Mesendoderm (in vitro differentiated cells): ENCODE measurements around the gene SPRR3.
"Not testable (repeated sequence)": the region's sequence is repeated elsewhere in the genome, so short reads cannot be mapped to it uniquely, and the experiment has no call there.

Experiments used
- DNase-seq: peaks from one replicate; pipeline ENCODE4 v3.0.0; 2013
- H2AK5ac ChIP-seq: 2 replicates; pipeline ENCODE4 v1.6.1; 2013; ENCODE audit warnings: low read length, inconsistent platforms
- H2BK120ac ChIP-seq: 2 replicates; pipeline ENCODE4 v1.6.1; 2013; ENCODE audit warnings: low read depth, mild to moderate bottlenecking, low read length, moderate library complexity, mixed read lengths
- H2BK15ac ChIP-seq: replicated peaks from 2 replicates; pipeline ENCODE4 v1.6.1; 2013; ENCODE audit warnings: low read depth, mild to moderate bottlenecking, moderate library complexity
- H2BK5ac ChIP-seq: 2 replicates; pipeline ENCODE4 v1.6.1; 2013; ENCODE audit warnings: low read length, inconsistent platforms
- H3K18ac ChIP-seq: 2 replicates; pipeline ENCODE4 v1.6.1; 2013; ENCODE audit warnings: mild to moderate bottlenecking, low read length, mixed read lengths
- H3K23ac ChIP-seq: one replicate; pipeline ENCODE4 v1.6.1; 2013; ENCODE audit warnings: low read length
- H3K27ac ChIP-seq: 2 replicates; pipeline ENCODE4 v1.5.1; 2013; ENCODE audit warnings: low read depth, mild to moderate bottlenecking, inconsistent platforms, low read length, moderate library complexity
- H3K27me3 ChIP-seq: 2 replicates; pipeline ENCODE4 v1.6.1; 2013; ENCODE audit warnings: low read length, control low read depth, mild to moderate bottlenecking, inconsistent platforms; ENCODE audit not compliant: insufficient read depth, poor library complexity
- H3K36me3 ChIP-seq: 2 replicates; pipeline ENCODE4 v1.6.1; 2013; ENCODE audit warnings: low read length, inconsistent platforms; ENCODE audit not compliant: control insufficient read depth, insufficient read depth
- H3K4ac ChIP-seq: one replicate; pipeline ENCODE4 v1.6.1; 2013; ENCODE audit warnings: low read depth, mild to moderate bottlenecking, low read length, moderate library complexity
- H3K4me1 ChIP-seq: 2 replicates; pipeline ENCODE4 v1.6.1; 2013; ENCODE audit warnings: low read depth, low read length, inconsistent platforms; ENCODE audit not compliant: control insufficient read depth
- H3K4me2 ChIP-seq: 2 replicates; pipeline ENCODE4 v1.6.1; 2013; ENCODE audit warnings: low read length
- H3K4me3 ChIP-seq: 2 replicates; pipeline ENCODE4 v1.5.1; 2013; ENCODE audit warnings: mild to moderate bottlenecking, low read length
- H3K56ac ChIP-seq: one replicate; pipeline ENCODE4 v1.6.1; 2013; ENCODE audit warnings: low read length
- H3K79me1 ChIP-seq: 2 replicates; pipeline ENCODE4 v1.6.1; 2013; ENCODE audit warnings: low read length, inconsistent platforms
- H3K79me2 ChIP-seq: 2 replicates; pipeline ENCODE4 v1.6.1; 2013; ENCODE audit warnings: mild to moderate bottlenecking, low read length; ENCODE audit not compliant: control insufficient read depth, insufficient read depth
- H3K9ac ChIP-seq: 2 replicates; pipeline ENCODE4 v1.6.1; 2013; ENCODE audit warnings: low read length, inconsistent platforms
- H4K5ac ChIP-seq: one replicate; pipeline ENCODE4 v1.6.1; 2013; ENCODE audit warnings: low read length
- H4K8ac ChIP-seq: one replicate; pipeline ENCODE4 v1.6.1; 2013; ENCODE audit warnings: low read depth, mild to moderate bottlenecking, control low read depth, low read length, moderate library complexity
- WGBS: extraction: QIAGEN DNeasy Blood & Tissue Kit; methylation state at CpG from one replicate; pipeline ENCODE4 v1.1.7; 2013; ENCODE audit warnings: low lambda C conversion rate, missing lambda C conversion rate; ENCODE audit not compliant: insufficient coverage; ENCODE audit errors: extremely low coverage; 5-methylcytosine and 5-hydroxymethylcytosine counted together

The SPRR3 gene

GRCh38 chr1:152999818-153000217 lies 1.7 kb upstream of the SPRR3 start:
- Histone ChIP-seq H3K4me3 (no peak overlapping the region), H2AK5ac (no peak overlapping the region), H2BK120ac (no peak overlapping the region), H3K79me2 (no peaks in the 10 kb centered on the region), H3K27me3 (no peaks in the 10 kb centered on the region), H3K23ac (no peak overlapping the region), H2BK15ac (no peak overlapping the region), H3K4me1 (peaks cover 8% of the 10 kb centered on the region), H3K36me3 (no peaks in the 10 kb centered on the region), H3K27ac (no peak overlapping the region), H3K4me2 (no peak overlapping the region), H3K18ac (no peak overlapping the region), H3K4ac (no peak overlapping the region), H4K8ac (no peak overlapping the region), H3K56ac (no peak overlapping the region), H3K9ac (no peak overlapping the region), H4K5ac (no peak overlapping the region), H2BK5ac (no peak overlapping the region), H3K79me1 (no peaks in the 10 kb centered on the region)
- WGBS = no CpG with 5 or more reads among the region's 6 CpGs
- no peak for DNase-seq

DNA sequence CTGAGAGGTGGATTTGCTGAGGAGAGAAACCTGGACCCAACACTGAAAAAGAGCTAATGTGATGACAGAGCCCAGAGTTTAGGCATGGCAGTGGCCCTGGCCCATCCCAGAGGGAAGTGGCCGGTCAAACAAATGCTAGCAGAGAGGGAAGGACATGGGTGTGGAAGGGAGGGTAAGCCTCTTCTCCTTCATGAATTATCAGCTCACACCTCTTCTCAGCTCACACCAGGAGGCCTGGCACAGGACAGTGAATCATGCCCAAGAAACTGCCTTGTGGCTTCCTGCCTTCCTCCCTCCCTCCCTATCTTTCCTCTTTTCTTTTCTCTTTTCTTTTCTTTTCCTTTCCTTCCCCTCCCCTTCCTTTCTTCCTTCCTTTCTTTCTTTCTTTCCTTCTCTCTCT lies 1.3 kb upstream of the SPRR3 start:
- no peaks in the 10 kb centered on the region for H3K27me3 ChIP-seq
- H3K4me2 ChIP-seq = no peak overlapping the region
- no peaks in the 10 kb centered on the region for H3K79me2 ChIP-seq
- H2BK120ac ChIP-seq = no peak overlapping the region
- H3K9ac ChIP-seq = no peak overlapping the region
- H3K4me3 ChIP-seq = no peak overlapping the region
- H2AK5ac ChIP-seq = no peak overlapping the region
- no peak overlapping the region for H2BK15ac ChIP-seq
- WGBS = no CpG with 5 or more reads among the region's 1 CpG
- H3K27ac ChIP-seq = no peak overlapping the region
- no peak overlapping the region for H4K8ac ChIP-seq
- no peak overlapping the region for H3K56ac ChIP-seq
- no peak overlapping the region for H3K18ac ChIP-seq
- H3K4me1 ChIP-seq = peaks cover 8% of the 10 kb centered on the region
- H3K4ac ChIP-seq = no peak overlapping the region
- no peak overlapping the region for H3K23ac ChIP-seq
- H4K5ac ChIP-seq = no peak overlapping the region
- no peaks in the 10 kb centered on the region for H3K79me1 ChIP-seq
- peak; percentile 53 for DNase-seq
- H2BK5ac ChIP-seq = no peak overlapping the region
- no peaks in the 10 kb centered on the region for H3K36me3 ChIP-seq

DNA sequence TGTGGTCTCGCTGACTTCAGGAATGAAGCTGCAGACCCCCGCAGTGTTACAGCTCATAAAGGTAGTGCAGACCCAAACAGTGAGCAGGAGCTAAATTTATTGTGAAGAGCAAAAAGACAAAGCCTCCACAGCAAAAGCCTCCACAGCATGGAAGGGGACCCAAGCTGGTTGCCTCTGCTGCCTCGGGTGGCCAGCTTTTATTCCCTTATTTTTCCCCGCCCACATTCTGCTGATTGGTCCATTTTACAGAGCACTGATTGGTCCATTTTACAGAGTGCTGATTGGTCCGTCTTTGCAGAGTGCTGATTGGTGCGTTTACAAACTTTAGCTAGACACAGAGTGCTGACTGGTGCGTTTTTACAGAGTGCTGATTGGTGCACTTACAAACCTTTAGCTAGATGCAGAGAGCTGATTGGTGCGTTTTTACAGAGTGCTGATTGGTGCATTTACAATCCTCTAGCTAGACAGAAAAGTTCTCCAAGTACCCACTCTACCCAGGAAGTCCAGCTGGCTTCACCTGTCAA lies 9.7 kb downstream of the SPRR3 start:
- WGBS = no CpG with 5 or more reads among the region's 8 CpGs

DNA sequence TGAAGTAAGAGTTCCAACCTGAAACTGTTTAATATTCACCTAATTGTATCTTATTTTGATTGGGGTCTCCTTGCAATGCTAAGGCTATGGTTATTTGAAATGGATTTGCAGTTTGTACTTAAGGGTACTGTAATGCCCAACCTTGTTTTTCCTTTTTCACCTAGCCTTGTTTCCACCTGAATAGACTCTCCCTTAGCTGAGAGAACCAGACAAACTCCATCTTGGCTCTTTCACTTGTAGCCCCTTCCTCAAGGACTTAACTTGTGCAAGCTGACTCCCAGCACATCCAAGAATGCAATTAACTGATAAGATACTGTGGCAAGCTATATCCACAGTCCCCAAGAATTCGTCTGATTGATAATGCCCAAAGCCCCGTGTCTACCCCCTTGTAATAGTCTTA lies 20.3 kb downstream of the SPRR3 start:
- not testable (repeated sequence) for H4K5ac ChIP-seq, H3K9ac ChIP-seq, H2BK120ac ChIP-seq, H2BK5ac ChIP-seq, H3K27me3 ChIP-seq, H3K4me3 ChIP-seq, H4K8ac ChIP-seq, H3K4me2 ChIP-seq, H3K79me1 ChIP-seq, H3K23ac ChIP-seq, H3K4me1 ChIP-seq, DNase-seq, H2BK15ac ChIP-seq, H3K79me2 ChIP-seq, H3K36me3 ChIP-seq, H3K27ac ChIP-seq, H3K4ac ChIP-seq, H3K18ac ChIP-seq, H2AK5ac ChIP-seq, H3K56ac ChIP-seq
- WGBS = no CpG with 5 or more reads among the region's 2 CpGs

More for the DNA sequence above, 9.7 kb downstream of the SPRR3 start:
- not testable (repeated sequence) for H4K5ac ChIP-seq, H3K9ac ChIP-seq, H2BK5ac ChIP-seq, H3K18ac ChIP-seq, H3K36me3 ChIP-seq, H3K4me2 ChIP-seq, H3K27me3 ChIP-seq, H4K8ac ChIP-seq, H3K56ac ChIP-seq, H2BK120ac ChIP-seq, H2BK15ac ChIP-seq, H3K4ac ChIP-seq, H2AK5ac ChIP-seq, H3K4me1 ChIP-seq, DNase-seq, H3K23ac ChIP-seq, H3K27ac ChIP-seq, H3K79me2 ChIP-seq, H3K4me3 ChIP-seq, H3K79me1 ChIP-seq

GRCh38 chr1:153022340-153022739 lies 20.8 kb downstream of the SPRR3 start:
- not testable (repeated sequence) for H2BK15ac ChIP-seq, H3K4me2 ChIP-seq, H3K18ac ChIP-seq, H2BK5ac ChIP-seq, H3K36me3 ChIP-seq, H4K8ac ChIP-seq, H2AK5ac ChIP-seq, H3K4me3 ChIP-seq, H3K23ac ChIP-seq, H3K79me2 ChIP-seq, H3K56ac ChIP-seq, H3K4ac ChIP-seq, H4K5ac ChIP-seq, H3K9ac ChIP-seq, H2BK120ac ChIP-seq, H3K27me3 ChIP-seq, H3K4me1 ChIP-seq, H3K79me1 ChIP-seq, DNase-seq
- WGBS = no CpG with 5 or more reads among the region's 9 CpGs
- peak overlapping the region; percentile 41 for H3K27ac ChIP-seq

- no peak for DNase-seq
- no peaks in the 10 kb centered on the region for H3K79me2 ChIP-seq
These were observed 21.6 kb downstream of the SPRR3 start for GRCh38 chr1:153023109-153023508.

More at GRCh38 chr1:153023109-153023508, 21.6 kb downstream of the SPRR3 start:
- no peak overlapping the region for H4K8ac ChIP-seq
- no peak overlapping the region for H3K4me3 ChIP-seq
- peak overlapping the region; percentile 49 for H2AK5ac ChIP-seq
- no peak overlapping the region for H2BK15ac ChIP-seq
- no peak overlapping the region for H3K56ac ChIP-seq
- no peak overlapping the region for H3K23ac ChIP-seq
- no peak overlapping the region for H3K27ac ChIP-seq
- no peak overlapping the region for H3K9ac ChIP-seq
- H2BK5ac ChIP-seq = no peak overlapping the region
- H3K36me3 ChIP-seq = no peaks in the 10 kb centered on the region
- no peaks in the 10 kb centered on the region for H3K27me3 ChIP-seq
- no peak overlapping the region for H3K18ac ChIP-seq
- no peaks in the 10 kb centered on the region for H3K79me1 ChIP-seq
- no peak overlapping the region for H4K5ac ChIP-seq
- no peak overlapping the region for H3K4ac ChIP-seq
- no peak overlapping the region for H3K4me2 ChIP-seq
- no CpG with 5 or more reads among the region's 7 CpGs for WGBS
- H3K4me1 ChIP-seq = no peaks in the 10 kb centered on the region
- no peak overlapping the region for H2BK120ac ChIP-seq
